PFSK-1 (cell line): ENCODE results near the gene EVC2.

Experiments used
- FOXP2 ChIP-seq: optimal IDR thresholded peaks from 2 replicates; pipeline ENCODE3; 2011; ENCODE audit warnings: borderline replicate concordance, control low read depth, inconsistent platforms; ENCODE audit not compliant: insufficient read depth; ENCODE audit errors: extremely low read length, extremely low read depth
- POLR2AphosphoS5 ChIP-seq: IDR thresholded peaks from 2 replicates; pipeline ENCODE4 v1.6.1; 2012; ENCODE audit warnings: low read depth, mild to moderate bottlenecking, control low read depth, low read length, moderate library complexity
- REST ChIP-seq, 2 experiments: IDR thresholded peaks; 2 replicates each; pipeline versions ENCODE4 v1.6.1 to v1.8.0; 2011 to 2012; ENCODE audit warnings: low read depth in 2 of 2, low read length in 2 of 2, control low read depth in 1 of 2, inconsistent platforms in 1 of 2, mild to moderate bottlenecking in 1 of 2, moderate library complexity in 1 of 2; ENCODE audit not compliant: insufficient read depth in 1 of 2
- SIN3A ChIP-seq: IDR thresholded peaks from 2 replicates; pipeline ENCODE4 v1.6.1; 2012; ENCODE audit warnings: mild to moderate bottlenecking, low read length, moderate library complexity, borderline replicate concordance; ENCODE audit not compliant: insufficient read depth
- TAF1 ChIP-seq: IDR thresholded peaks from 2 replicates; pipeline ENCODE4 v1.6.1; 2012; ENCODE audit warnings: low read length, control low read depth, borderline replicate concordance; ENCODE audit not compliant: insufficient read depth

The EVC2 gene

GRCh38 chr4:5716391-5716790 is 8.0 kb upstream of the EVC2 start:
- TF ChIP-seq FOXP2 (no peak), SIN3A (no peak), REST (IDR thresholded peaks at IDR 0.05; ENCODE audit: insufficient read depth in 1 of 2, low read depth in 2 of 2, low read length in 2 of 2) (no peak), TAF1 (no peak)

DNA sequence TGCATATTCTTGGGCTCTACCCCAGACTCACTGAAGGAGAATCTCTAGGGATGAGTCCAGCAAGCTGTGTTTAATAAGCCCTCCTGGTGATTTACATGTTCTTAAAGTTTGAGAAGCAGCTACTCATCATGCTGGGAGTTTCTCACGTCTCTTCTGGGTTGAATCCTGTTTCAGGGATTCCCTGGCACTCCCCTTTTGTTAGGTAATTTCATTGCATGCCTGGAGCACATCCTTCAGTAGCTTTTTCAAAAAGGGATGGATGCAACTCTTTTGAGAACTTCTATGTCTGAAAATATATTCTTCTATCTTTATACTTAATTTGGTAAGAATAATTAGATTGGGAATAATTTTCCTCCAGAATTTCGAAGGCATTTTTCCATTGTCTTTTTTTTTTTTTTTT is 7.0 kb upstream of the EVC2 start:
- no peak for TF ChIP-seq TAF1
- TF ChIP-seq FOXP2 = no peak
- no peak for TF ChIP-seq POLR2AphosphoS5
- TF ChIP-seq REST (IDR thresholded peaks at IDR 0.05; ENCODE audit: insufficient read depth in 1 of 2, low read depth in 2 of 2, low read length in 2 of 2) = no peak
- no peak for TF ChIP-seq SIN3A

DNA sequence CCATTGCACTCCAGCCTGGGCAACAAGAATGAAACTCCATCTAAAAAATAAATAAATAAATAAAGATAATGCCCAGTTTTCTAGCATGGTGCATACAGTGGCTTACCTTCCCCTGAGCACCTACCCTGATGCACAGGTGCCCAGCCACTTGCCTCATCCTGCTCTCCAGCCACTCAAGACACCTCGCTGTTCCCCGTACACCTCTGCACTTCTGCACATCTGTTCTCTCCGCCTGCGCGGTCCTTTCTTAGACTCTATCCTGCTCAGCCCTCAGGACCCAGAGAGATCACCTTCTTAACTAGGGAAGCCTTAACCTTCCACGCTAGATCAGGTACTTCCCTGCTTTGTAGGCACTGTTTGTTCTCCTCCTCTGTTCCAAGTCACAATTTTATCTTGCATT is 5.5 kb upstream of the EVC2 start:
- TF ChIP-seq FOXP2 (no peak), SIN3A (no peak), POLR2AphosphoS5 (no peak), REST (IDR thresholded peaks at IDR 0.05; ENCODE audit: insufficient read depth in 1 of 2, low read depth in 2 of 2, low read length in 2 of 2) (no peak), TAF1 (no peak)

GRCh38 chr4:5712931-5713330 is 4.6 kb upstream of the EVC2 start:
- no peak for TF ChIP-seq REST (IDR thresholded peaks at IDR 0.05; ENCODE audit: insufficient read depth in 1 of 2, low read depth in 2 of 2, low read length in 2 of 2)
- no peak for TF ChIP-seq POLR2AphosphoS5
- no peak for TF ChIP-seq FOXP2
- TF ChIP-seq SIN3A = no peak
- no peak for TF ChIP-seq TAF1

DNA sequence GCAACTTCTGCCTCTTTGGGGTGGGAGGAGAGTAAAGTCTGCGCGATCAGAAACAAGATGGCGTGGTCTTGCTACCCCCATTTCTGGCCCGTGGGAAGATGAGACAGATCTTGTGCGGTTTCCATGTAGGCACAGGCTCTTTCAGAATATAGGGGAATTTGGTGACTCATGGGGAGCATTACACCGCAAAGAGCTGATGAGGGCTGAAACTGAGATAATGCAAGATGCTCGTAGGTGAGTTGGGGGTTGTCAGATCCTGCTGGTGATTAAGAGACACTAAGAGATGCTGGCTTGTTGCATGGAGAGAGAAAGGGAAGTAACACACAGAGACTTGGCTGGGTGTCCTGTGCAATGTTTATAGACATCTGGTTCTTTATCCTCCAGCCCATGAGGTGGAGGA is 4.2 kb upstream of the EVC2 start:
- TF ChIP-seq TAF1 (no peak), SIN3A (no peak), FOXP2 (no peak)
